HG03045 (cell line): ENCODE measurements around the gene AKAP8.
"Not testable (repeated sequence)": the region's sequence is repeated elsewhere in the genome, so short reads cannot be mapped to it uniquely, and the experiment has no call there.

Source experiments
- ATAC-seq: cut with Tn5 transposase; IDR thresholded peaks from one replicate; pipeline ENCODE4 v1.9.1; 2021; ENCODE audit warnings: mild to moderate bottlenecking, moderate library complexity; ENCODE audit not compliant: unreplicated experiment

Gene AKAP8

DNA sequence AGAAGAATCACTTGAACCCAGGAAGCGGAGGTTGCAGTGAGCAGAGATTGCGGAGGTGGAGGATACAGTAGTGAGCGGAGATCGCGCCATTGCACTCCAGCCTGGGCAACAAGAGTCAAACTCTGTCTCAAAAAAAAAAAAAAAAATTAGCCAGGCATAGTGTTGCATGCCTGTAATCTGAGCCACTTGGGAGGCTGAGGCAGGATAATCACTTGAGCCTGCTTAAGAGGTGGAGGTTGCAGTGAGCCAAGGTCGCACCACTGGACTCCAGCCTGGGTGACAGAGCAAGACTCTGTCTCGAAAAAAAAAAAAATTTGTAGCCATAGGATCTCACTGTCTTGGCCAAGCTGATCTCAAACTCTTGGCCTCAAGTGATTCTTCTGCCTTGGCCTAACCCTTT, 43.6 kb downstream of the AKAP8 start:
- ATAC-seq: not testable (repeated sequence)

DNA sequence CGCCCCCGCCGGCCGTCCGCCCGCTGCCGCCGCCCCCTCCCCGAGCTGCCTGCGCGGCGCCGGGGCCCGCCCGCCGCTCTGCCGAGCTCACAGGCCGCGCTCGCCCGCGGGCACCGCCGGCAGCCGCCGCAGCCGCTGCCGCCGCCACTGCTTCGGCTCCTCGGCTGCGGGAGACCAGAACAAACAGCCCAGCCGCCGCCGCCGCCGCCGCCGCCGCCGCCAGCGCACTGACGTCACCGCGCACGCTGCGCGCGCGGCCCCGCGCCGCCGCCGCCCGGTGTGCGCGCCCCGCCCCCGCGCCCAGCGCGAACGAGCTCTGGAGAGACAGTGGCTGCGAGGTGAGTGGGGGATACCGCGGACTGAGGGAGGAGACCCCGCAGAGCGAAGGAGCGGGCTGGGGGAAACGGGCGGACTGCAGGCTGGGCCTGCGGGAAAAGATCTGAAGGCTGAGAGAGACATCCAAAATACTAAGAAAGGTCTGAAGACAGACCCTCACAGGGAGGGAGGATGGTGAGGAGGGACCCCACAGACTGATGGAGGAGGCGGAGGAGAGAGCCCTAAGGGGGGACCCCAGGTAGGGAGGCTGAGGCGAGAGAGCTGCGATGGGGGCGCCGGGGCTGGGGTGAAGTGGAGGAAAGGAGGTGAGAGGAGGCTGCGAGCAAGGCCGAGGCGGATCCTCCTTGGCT, 47.1 kb downstream of the AKAP8 start, which contains the start of gene BRD4:
TSS of gene BRD4 (minus strand) at position 229 of the 686 bp plus-strand sequence. CDS start 59,440 bp downstream, outside the sequence.
- peak; percentile 60 for ATAC-seq

DNA sequence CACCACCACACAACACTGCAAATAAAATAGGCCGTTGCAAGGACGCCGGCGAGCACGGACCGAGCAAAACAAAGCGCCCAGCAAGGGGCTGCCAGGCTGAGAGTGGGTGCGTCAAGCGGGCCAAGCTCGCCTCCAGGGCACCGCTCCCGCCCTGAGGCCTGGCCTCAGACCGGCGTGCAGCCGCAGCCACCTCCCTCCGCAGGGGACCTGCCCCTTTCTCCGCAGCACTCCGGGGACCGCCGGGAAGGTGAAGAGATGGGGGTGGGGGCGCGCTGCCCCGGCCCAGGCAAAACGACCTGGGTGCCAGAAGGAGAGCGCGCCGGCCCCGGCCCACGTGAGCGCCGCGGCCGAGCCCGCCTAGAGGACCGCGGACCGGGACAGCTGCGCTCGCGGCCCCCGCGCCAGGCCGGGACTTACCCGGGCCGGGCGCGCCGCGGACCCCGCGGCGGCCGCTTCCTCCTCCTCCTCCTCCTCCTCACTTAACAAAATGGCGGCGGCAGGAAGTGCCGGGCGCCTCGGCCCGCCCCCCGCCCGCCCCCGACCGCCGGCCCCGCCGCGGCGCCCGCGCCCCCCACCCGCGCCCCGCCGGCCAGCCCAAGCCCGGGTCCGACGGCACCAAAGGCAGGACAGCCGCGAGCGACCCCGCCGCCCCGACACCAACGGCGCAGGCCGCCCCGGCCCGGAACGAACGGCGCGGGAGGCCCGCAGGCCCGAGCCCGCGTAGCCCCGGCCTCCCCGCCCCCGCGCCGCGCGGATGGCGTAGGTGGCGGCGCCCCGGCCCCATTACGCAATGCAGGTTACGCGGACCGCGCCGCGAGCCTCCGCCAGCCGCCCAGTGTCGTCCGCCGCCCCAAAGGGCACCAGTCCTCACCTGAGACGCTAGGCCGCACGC, 47.9 kb downstream of the AKAP8 start:
- peak; percentile 46 for ATAC-seq

DNA sequence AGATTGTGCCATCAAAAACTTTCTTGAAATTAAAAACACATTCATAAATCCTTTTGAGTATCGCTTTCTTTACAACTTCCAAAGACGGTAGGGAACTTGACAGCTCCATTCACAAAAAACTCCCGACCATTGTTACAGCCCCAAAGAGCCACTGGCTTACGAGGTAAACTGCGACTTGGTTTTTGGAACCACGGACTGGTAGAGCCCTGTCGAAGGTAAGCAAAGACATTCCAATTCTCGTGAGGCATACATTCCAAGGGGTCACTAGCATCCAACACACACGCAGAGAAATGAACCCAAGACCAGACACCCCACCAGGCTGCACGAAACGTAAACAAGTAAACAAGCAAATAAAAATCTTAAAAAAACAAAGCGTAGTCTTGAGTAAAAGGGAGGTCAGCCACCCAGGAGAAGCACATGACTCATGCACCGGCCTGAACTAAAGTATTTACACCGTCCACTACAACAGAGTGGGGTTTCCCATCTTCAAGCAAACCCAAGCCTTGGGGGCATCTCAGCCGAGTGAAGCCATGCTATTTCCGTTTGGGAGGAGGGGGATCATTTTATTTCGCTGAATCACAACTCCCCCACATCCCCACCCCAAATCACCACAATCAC, 48.7 kb downstream of the AKAP8 start:
- no peak for ATAC-seq

DNA sequence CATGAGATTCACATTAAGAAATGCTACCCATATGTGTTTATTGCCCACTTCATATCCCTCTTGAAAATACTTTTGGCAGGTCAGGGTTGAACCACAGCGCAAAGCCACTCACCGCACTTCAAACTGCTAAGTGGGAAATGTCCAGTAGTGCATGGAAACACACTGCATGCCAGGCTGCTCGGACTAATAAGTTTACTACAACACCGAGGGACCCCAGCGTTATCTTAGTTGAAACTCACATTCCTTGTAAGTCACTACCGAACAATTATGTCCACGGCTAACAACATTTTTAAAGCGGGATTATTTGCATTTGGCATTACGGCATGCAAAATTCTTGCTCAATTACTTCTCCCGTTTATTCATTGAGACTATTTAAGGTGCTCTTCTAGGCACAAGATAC, 51.3 kb downstream of the AKAP8 start:
- no peak for ATAC-seq

DNA sequence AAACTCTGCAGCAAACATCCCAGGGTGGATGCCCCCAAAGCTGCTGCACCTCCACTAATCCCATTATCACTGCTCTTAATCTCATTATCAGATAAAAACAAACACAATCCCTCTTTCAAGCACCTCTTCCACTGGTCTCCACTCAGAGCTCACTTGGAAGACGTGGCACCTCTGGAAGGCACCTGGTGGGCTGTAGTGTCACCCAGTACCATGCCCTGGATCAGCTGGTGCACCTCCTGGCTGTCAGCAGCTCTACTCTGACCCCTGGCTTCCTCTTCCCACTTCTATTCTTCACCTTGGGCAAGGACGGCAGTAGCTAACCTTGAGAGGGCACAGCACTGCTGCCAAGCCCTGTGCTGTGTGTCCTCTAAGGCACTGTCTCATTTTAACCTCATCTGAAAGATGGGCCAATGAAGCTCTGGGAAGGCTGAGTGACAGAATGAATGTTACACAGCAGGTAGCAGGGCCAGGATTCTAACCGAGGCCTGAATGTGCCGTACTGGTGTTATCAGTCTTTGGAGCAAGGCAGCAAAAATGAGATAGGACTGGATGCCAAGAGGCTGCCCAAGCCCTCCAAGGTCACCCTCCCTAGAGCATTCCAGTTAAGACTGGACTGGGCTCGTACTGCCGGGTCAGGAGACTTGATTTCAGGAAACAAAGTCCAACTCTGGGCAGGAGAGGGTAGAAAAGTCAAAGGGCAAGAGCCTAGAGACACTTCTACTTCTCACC, 54.6 kb downstream of the AKAP8 start:
- ATAC-seq: no peak

DNA sequence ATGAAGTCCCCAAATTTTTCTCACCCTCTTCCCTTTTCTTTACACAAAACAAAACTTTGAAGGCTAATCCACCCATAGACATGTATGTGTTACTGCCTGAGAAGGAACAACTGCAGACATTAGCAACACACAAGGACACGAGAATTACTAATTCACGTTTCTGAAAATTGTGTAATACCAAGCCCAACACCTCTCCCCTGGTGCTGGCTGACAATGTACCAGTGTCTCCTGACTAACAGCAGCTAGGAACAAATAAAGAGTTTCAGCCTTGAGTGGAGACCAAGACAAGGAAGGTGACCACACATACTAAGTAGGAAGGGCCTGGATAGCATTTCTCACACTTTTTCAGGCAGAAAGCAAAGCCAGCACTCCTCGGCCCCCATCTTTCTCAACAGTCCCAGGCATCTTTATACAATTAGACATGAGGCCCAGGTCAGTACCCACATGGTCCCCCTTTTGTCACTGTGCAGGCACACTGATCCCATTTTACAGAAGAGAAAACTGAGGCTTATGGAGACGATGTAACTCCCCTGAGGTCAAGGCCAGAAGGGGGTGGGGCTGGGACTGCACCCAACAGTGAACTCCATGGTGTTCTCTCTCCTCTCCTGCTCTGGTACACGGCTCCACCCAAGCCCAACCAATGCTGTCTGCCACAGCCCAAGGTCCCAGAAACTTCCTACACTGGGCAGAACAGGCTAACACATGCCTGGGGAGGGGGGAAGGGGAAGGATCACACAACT, 55.9 kb downstream of the AKAP8 start:
- no peak for ATAC-seq

DNA sequence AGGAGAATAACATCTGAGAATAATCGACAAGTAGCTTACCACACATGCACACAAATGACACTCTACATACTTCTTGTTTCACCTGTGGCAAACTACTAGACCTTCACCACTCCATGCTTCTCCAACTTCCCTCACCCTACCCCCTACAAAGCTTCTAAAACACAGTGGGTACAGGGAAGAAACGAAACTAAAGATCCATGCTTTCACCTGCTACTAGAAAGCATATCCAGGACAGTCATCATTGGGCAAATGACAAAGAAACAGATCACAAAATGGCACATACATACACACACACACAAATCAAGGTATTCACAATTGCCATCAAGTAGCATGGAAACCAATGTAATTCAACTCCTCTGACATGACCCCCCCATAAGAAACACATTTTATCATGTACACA, 57.8 kb downstream of the AKAP8 start:
- no peak for ATAC-seq

DNA sequence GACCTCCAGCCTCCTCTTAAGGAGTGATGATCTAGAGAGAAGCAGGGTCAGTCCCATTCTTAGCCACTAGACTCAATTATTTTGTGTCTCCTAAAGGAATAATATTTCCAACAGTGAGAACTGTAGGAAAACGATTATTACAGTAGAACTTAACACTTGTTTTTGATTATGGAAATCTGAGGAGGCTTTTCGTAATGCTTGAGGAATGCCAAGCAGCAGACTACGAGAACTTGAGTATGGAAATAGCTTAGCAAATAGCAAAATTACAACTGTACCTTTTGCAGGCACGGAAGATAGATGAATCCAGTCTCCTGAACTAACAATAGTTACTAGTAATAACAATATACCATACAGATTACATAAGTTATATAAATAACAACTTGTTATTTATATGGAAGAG, 59.5 kb downstream of the AKAP8 start:
- ATAC-seq: no peak

DNA sequence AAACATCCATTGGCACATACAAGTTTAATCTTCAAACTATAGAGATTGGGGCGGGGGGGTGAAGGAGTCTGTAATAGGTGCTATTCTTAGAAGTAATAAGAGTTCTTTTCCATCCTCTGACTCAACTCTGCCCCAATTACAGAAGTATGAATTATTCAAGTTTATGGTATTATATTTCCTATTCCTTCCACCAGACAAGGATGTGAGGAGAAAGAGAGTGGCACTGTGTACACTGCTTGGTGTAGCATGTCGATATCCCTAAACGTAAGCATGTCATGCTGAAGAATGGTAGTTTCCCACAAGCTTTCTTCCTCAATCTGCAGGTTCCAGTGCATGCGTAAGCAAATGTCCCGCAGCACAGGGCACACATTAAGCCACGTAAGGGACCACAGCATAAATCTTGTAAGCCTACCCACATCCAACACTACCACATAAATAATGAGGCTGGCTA, 61.3 kb downstream of the AKAP8 start:
- no peak for ATAC-seq

DNA sequence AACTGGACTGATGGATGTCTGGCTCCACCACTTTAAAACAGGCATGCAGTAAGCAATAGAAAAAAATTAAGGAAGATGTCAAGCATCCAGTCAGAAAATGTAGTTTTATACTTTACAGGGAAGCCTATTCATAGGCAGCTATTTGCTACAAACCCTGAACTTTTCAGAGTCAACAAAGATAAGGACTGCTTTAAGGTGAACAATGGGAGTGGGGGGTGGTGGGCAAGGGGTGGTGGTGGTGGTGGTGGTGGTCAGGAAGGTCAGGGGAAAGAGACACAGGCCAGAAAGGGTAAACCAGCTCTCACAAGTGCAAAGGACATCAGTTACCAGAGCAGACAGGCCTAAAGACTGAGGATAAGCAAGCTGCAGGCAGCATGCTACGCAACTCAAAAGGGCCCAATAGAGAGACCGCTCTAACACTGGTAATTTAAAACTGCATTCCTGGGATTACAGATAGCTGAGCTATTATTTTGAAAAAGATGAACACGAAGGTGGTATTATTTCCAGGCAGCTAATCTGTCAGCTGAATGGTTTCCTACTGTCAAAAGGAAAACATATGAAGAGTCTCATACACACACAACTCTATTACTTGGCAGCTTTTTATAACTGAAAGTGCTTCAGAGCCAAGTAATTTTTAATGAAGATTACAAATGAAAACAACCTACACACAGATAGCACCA, 62.1 kb downstream of the AKAP8 start:
- no peak for ATAC-seq

DNA sequence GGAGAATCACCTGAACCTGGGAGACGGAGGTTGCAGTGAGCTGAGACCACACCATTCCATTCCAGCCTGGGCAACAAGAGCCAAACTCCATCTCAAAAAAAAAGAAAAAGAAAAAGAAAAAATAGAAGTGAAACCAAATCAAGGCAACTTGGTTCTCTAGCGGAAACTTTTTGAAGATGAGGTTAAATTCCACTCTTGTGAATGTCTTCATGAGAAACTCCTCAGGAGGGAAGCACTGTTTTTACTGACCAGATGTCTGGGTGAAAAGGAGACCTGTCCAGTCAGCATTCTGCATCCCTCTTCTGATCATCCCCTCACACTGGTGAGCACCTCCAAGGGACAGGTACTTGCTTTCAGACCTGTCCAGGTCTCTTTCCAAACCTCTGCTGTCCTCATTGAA, 63.1 kb downstream of the AKAP8 start:
- ATAC-seq: no peak

DNA sequence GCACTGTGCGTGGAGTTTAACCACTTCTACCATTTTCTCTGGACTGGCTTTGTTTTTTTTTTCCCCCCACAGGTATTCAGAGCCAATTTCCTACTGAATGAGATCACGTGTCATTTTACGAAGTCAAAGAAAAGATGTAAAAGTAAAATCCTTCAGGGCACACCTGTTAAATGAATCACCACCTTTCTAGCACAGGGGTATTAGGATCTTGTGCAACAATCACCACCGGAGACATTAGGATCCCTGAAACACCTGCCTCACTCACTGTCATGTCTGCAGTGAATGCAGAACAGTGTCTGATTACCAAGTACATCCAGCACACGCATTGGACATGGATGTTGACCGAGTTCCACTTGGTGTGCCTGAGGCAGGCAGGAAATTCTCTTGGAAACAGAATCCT, 64.5 kb downstream of the AKAP8 start:
- no peak for ATAC-seq

DNA sequence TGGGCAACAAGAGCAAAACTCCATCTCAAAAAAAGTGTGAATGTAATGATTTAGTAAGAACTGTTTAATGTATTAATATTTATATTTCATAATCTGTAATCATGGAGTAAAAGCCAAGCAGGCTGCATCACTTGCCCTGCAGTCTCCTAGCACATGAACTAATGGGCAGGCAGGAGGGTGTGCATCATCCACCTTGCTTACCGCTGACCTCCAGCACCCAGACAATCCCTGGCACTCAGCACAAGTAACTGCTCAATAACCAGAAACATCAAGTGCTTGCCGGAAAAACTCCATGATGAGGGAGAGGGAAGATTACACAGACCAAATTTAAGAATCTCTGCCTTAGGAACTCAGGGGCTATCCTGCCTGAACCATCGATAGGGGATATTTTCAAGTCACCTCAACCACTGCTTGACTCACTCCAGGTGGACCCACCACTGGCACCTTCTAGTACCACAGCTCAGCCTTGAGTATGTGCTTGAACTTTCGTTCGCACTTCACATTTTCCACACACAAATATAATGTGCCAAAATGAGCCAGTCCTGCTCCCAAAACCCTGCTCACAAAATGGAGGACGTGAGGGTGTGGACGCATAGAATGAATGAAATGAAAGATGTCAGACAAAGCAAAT, 65.8 kb downstream of the AKAP8 start:
- ATAC-seq: no peak

DNA sequence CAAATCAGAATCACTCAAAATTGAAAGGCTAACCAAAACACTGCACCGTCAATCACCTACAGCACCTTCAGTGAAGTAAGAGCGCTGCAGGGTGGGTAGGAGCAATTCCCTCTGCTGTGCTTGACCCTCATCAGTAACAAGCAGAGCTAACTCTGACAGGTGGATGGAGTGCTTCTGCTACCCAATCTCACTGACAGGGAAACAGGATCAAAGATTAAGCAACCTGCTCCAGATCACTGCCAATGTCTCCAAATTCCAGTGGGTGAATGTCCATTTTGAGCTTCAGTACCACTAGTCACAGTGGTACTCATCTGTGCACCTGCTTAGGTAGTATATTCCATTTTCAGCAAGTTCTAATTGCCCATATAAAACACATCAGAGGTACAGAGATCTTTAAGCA, 72.4 kb downstream of the AKAP8 start:
- ATAC-seq: no peak

DNA sequence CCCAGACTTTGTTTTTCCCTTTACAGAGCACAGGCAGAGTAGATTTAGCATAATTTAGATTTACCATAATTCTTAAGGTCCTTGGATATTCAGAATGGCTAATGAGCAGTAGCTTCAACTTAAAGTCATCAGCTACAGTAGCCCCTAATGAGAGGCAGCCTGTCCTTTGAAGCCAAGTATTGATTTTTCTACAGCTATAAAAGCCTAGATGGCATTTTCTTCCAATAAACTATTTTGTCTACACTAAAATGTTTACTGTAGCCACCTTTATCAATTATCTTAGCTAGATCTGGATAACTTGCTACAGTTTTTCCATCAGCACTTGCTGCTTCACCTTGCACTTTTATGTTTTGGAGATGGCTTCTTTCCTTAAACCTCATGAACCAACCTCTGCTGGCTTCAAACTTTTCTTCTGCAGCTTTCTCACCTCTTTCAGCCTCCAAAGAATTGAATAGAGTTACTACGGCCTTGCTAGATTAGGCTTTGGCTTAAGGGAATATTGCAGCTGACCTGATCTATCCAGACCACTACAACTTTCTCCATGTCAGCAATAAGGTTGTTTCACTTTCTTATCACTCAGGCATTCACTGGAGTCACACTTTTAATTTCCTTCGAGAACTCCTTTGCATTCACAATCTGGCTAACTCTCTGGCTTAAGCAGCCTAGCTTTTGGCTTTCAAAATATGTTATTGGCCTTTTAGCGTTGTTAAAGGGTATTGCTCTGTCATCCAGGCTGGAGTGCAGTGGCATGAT, 73.8 kb downstream of the AKAP8 start:
- ATAC-seq: no peak

DNA sequence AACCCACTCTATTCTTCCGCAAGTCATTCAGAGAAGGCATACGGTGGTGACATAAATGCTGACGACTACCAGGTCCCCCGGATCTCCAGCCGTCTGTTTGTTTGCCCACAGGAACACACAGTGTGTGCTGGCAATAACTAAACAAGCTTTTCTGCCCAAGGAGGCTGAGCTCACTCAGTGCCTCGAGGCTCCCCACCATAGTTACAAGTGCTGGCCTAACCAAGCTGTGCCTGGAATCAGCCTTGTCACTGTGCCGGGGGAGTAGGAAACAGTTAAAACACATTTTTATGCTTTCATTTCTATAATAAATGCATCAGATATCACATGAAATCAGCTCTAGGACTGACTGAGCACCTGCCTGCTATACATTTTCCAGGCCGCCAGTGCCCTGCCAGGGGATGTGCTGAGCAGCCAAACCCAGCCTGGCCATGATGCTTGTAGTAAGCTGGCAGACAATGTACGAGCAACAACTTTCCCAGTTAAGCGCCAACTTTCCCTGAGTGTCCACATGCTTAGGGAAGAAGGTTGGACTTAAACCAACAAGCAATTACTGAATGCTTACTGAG, 75.4 kb downstream of the AKAP8 start:
- no peak for ATAC-seq
